Activated CD4-positive, alpha-beta T cell treated with anti-CD3 and anti-CD28 coated beads for 36 hours (primary cell): ENCODE data around the gene RABGGTB. TPM values are rescaled to one million over a fixed set of nuclear protein-coding genes. Genes with fewer than 3 reads are reported as not detected.
A peak's percentile ranks its signal among the peaks of the same experiment; 100 is the strongest.
"Not testable (repeated sequence)": the region's sequence is repeated elsewhere in the genome, so short reads cannot be mapped to it uniquely, and the experiment has no call there.

Experiments used
- ATAC-seq: fragments of 200-7000 bp; cut with Tn5 transposase; one replicate; pipeline ENCODE4 v1.10.0; 2021; ENCODE audit warnings: mild to moderate bottlenecking, moderate library complexity
- CTCF ChIA-PET: fragments of 350-600 bp; sonication (Branson Sonifier 250); formaldehyde crosslinking; loops from one replicate; lab custom pipeline; 2021; ENCODE audit warnings: antibody characterized with exemption; lab: Charles Lee
- POLR2A ChIA-PET: fragments of 350-600 bp; sonication (Branson Sonifier 250); formaldehyde crosslinking; loops from one replicate; lab custom pipeline; 2021; ENCODE audit warnings: antibody characterized with exemption, inconsistent platforms; lab: Charles Lee
- DNase-seq: peaks from one replicate; pipeline ENCODE4 v3.0.0-alpha.2; 2020
- H3K27ac Mint-ChIP-seq: one replicate; pipeline ENCODE4 v1.8.0; 2021; ENCODE audit warnings: mixed read lengths
- H3K27me3 Mint-ChIP-seq: one replicate; pipeline ENCODE4 v1.8.0; 2021; ENCODE audit warnings: mixed read lengths
- H3K36me3 Mint-ChIP-seq: one replicate; pipeline ENCODE4 v1.8.0; 2021; ENCODE audit warnings: low read depth, mixed read lengths
- H3K4me1 Mint-ChIP-seq: one replicate; pipeline ENCODE4 v1.8.0; 2021; ENCODE audit warnings: mixed read lengths
- H3K4me3 Mint-ChIP-seq: one replicate; pipeline ENCODE4 v1.8.0; 2021; ENCODE audit warnings: mild to moderate bottlenecking, moderate library complexity, mixed read lengths
- H3K9me3 Mint-ChIP-seq: one replicate; pipeline ENCODE4 v1.8.0; 2021; ENCODE audit warnings: low read depth, mixed read lengths
- intact Hi-C, 2 experiments: fragments of 100-400 bp; cut with DNase I in 1 of 2; cut with micrococcal nuclease in 1 of 2; formaldehyde crosslinking; loops; one replicate each; pipeline versions ENCODE4 v1.14.2 to v1.15.1; 2022 to 2024; cut with DNase I, micrococcal nuclease
- total RNA-seq, 2 experiments: library from RNA; stranded (reverse); gene quantifications; one replicate each; pipeline ENCODE4 v1.2.3, GENCODE V29; 2021

RABGGTB gene
- total RNA-seq, 2 experiments from 2014 or later, result 121 to 190 TPM

GRCh38 chr1:75778694-75779093 is 7.4 kb upstream of the RABGGTB start:
- H3K4me3 Mint-ChIP-seq, H3K9me3 Mint-ChIP-seq, H3K36me3 Mint-ChIP-seq, H3K4me1 Mint-ChIP-seq, H3K27ac Mint-ChIP-seq, DNase-seq, intact Hi-C loops, CTCF ChIA-PET, POLR2A ChIA-PET, ATAC-seq: not testable (repeated sequence)
- H3K27me3 Mint-ChIP-seq, result peaks cover 12% of the 10 kb centered on the region

- CTCF ChIA-PET, result not testable (repeated sequence)
Observed at GRCh38 chr1:75780183-75780582, 5.9 kb upstream of the RABGGTB start.

GRCh38 chr1:75783920-75784319 is 2.1 kb upstream of the RABGGTB start:
- POLR2A ChIA-PET, H3K27me3 Mint-ChIP-seq, CTCF ChIA-PET, ATAC-seq, DNase-seq, H3K4me1 Mint-ChIP-seq, H3K9me3 Mint-ChIP-seq: not testable (repeated sequence)
- Mint-ChIP-seq H3K4me3 (peak overlapping the region; percentile 22), H3K27ac (peak overlapping the region; percentile 38), H3K36me3 (peaks cover 31% of the 10 kb centered on the region)
- intact Hi-C loops, result loop anchor here in 1 of 2 experiments (10.0 kb wide), 2 partner anchors 1019 to 1049 kb away; partner anchors contain the start of genes CRYZ and TYW3

More at GRCh38 chr1:75780183-75780582, 5.9 kb upstream of the RABGGTB start:
- H3K4me1 Mint-ChIP-seq, H3K4me3 Mint-ChIP-seq, ATAC-seq, DNase-seq, H3K36me3 Mint-ChIP-seq, POLR2A ChIA-PET, H3K9me3 Mint-ChIP-seq, H3K27ac Mint-ChIP-seq: not testable (repeated sequence)
- peaks cover 12% of the 10 kb centered on the region for H3K27me3 Mint-ChIP-seq
- intact Hi-C loops, result loop anchor here in 1 of 2 experiments (10.0 kb wide), 2 partner anchors 1015 to 1045 kb away; partner anchors contain the start of genes CRYZ and TYW3

GRCh38 chr1:75785320-75785982 is 605 bp upstream of the RABGGTB start:
- ChIA-PET POLR2A (interaction anchor here (1.0 to 1.7 kb wide), 3 partner anchors 10 to 62 kb away, joined by 3 to 10 read pairs (median 9); partner anchors contain the start of gene MSH4), CTCF (interaction anchor here (0.7 to 1.0 kb wide), 3 partner anchors 64 to 985 kb away, joined by 3 read pairs; no protein-coding TSS in a partner anchor)
- peaks cover 2% of the 10 kb centered on the region for H3K27me3 Mint-ChIP-seq
- H3K4me3 Mint-ChIP-seq, result peak overlapping the region; percentile 100
- no peak for DNase-seq
- H3K36me3 Mint-ChIP-seq, result peaks cover 43% of the 10 kb centered on the region
- H3K9me3 Mint-ChIP-seq, result no peaks in the 10 kb centered on the region
- ATAC-seq, result peak; percentile 3
- H3K4me1 Mint-ChIP-seq, result peaks cover 22% of the 10 kb centered on the region
- peak overlapping the region; percentile 79 for H3K27ac Mint-ChIP-seq
- intact Hi-C loops, result loop anchor here in 1 of 2 experiments (5.0 to 10.0 kb wide), 5 partner anchors 287 to 1992 kb away; partner anchors contain the start of genes CRYZ, MIGA1, ST6GALNAC3 and TYW3

DNA sequence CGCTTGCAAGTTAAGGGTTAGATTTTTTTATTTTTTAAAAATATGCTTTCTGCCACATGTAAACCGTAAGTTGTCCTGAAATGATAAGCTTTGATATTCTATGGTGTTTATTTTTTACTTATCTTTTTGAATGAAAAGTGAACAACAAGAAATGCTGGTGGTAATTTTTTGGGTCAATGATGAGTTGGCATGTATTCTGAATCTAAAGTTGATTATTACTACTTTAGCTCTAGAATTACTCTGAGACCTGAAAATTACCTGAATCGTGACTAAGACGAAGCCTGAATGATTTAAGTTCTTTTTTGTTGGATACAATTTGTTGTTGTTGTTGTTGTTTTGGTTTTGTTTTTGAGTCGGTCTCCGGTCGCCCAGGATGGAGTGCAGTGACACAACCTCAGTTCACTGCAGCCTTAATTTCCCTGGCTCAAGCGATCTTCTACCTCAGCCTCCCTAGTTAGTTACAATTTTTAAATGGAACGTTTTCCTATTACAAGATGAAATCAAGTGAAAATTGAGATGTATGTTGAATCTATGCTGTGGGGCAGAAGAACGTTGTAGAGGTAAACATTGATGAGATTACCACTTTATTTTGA is 941 bp downstream of the RABGGTB start:
- CTCF ChIA-PET, result no interaction called here
- peak overlapping the region; percentile 100 for H3K4me3 Mint-ChIP-seq
- no peaks in the 10 kb centered on the region for H3K27me3 Mint-ChIP-seq
- H3K27ac Mint-ChIP-seq, result peak overlapping the region; percentile 99
- intact Hi-C loops, result loop anchor here (1.0 to 10.0 kb wide), 6 partner anchors 63 to 1990 kb away; partner anchors contain the start of genes ACADM (in 2 of the 2), CRYZ (in 1 of the 2), MIGA1 (in 1 of the 2) and ST6GALNAC3 (in 1 of the 2)
- H3K9me3 Mint-ChIP-seq, result no peaks in the 10 kb centered on the region
- H3K4me1 Mint-ChIP-seq, result peaks cover 36% of the 10 kb centered on the region
- peaks cover 58% of the 10 kb centered on the region for H3K36me3 Mint-ChIP-seq
- no peak for ATAC-seq
- DNase-seq, result peak; percentile 24
- POLR2A ChIA-PET, result interaction anchor here (0.9 to 1.6 kb wide), 2 partner anchors 9 to 34 kb away, joined by 4 to 9 read pairs; partner anchors contain the start of gene MSH4

- intact Hi-C loops, result loop anchor here in 1 of 2 experiments (5.0 to 10.0 kb wide), 5 partner anchors 285 to 1990 kb away; partner anchors contain the start of genes CRYZ, MIGA1, ST6GALNAC3 and TYW3
- peak overlapping the region; percentile 100 for H3K4me3 Mint-ChIP-seq
- no peaks in the 10 kb centered on the region for H3K27me3 Mint-ChIP-seq
- peaks cover 40% of the 10 kb centered on the region for H3K4me1 Mint-ChIP-seq
- ChIA-PET CTCF (interaction anchor here (1.0 kb wide), 1 partner anchor 20 kb away, joined by 4 read pairs; no protein-coding TSS in a partner anchor), POLR2A (interaction anchor here (0.9 kb wide), 1 partner anchor 35 kb away, joined by 4 read pairs; no protein-coding TSS in a partner anchor)
- DNase-seq, result no peak
- no peak for ATAC-seq
- peaks cover 63% of the 10 kb centered on the region for H3K36me3 Mint-ChIP-seq
- no peaks in the 10 kb centered on the region for H3K9me3 Mint-ChIP-seq
- H3K27ac Mint-ChIP-seq, result peak overlapping the region; percentile 99
Observed at GRCh38 chr1:75787524-75787923, 1.5 kb downstream of the RABGGTB start.

DNA sequence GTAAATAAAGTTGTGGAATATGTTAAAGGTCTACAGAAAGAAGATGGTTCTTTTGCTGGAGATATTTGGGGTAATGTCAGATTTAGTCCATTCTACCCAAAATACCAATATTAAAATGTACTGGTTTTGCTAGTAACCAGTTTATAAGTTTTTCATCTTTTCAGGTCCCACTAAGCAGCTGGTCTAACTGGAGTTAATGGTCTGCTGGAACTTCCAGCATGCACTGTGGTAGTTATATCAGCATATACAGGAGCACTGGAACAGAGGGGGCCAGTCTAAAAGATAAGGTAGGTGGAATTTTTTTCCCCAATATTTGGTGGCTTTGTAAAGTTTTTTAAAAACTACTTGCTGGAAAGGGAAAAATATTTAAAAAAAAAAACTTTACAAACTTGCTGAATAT is 3.9 kb downstream of the RABGGTB start:
- Mint-ChIP-seq H3K4me1 (peaks cover 40% of the 10 kb centered on the region), H3K27me3 (no peaks in the 10 kb centered on the region), H3K9me3 (no peaks in the 10 kb centered on the region), H3K27ac (peak overlapping the region; percentile 86), H3K4me3 (peak overlapping the region; percentile 100), H3K36me3 (peaks cover 86% of the 10 kb centered on the region)
- ChIA-PET POLR2A (interaction anchor here (1.2 kb wide), 1 partner anchor 11 kb away, joined by 4 read pairs; no protein-coding TSS in a partner anchor), CTCF (no interaction called here)
- DNase-seq (no peak), ATAC-seq (no peak)
- intact Hi-C loops, result loop anchor here in 1 of 2 experiments (5.0 to 10.0 kb wide), 5 partner anchors 282 to 1987 kb away; partner anchors contain the start of genes CRYZ, MIGA1, ST6GALNAC3 and TYW3

DNA sequence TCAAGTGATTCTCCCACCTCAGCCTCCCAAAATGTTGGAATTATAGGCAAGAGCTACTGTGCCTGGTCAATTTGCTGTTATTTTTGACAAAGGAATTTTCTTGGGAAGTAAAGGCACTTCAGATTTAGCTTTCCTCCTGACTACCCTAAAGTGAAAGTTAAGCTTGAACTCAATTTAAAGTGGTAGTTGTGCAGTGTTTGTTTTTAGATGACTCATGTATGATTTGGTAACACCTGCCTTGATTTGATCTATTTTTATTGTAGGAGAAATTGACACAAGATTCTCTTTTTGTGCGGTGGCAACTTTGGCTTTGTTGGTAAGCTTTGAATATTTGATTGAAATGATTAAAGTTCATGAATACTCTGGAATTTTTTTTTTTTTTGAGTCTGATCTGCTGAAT is 5.0 kb downstream of the RABGGTB start:
- no peak for ATAC-seq
- H3K4me3 Mint-ChIP-seq, result peak overlapping the region; percentile 100
- H3K9me3 Mint-ChIP-seq, result no peaks in the 10 kb centered on the region
- ChIA-PET POLR2A (interaction anchor here (1.2 kb wide), 1 partner anchor 10 kb away, joined by 4 read pairs; no protein-coding TSS in a partner anchor), CTCF (no interaction called here)
- peak overlapping the region; percentile 86 for H3K27ac Mint-ChIP-seq
- peaks cover 40% of the 10 kb centered on the region for H3K4me1 Mint-ChIP-seq
- H3K36me3 Mint-ChIP-seq, result peaks cover 91% of the 10 kb centered on the region
- no peak for DNase-seq
- H3K27me3 Mint-ChIP-seq, result no peaks in the 10 kb centered on the region
- intact Hi-C loops, result no loop called here

DNA sequence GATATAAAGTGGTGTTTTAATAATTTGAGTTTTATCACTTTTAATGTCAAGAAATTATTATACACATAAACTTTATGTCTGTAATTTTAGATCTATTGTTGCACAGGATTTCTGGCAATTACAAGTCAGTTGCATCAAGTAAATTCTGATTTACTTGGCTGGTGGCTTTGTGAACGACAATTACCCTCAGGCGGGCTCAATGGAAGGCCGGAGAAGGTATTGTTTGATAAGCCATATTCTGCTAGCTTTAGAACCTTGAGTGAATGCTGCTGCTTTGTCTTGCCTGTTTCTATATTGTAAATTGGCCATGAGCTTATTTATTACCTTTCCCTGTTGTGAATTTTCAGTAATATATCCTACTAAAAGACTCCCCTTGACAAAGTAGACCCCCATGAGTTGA is 6.0 kb downstream of the RABGGTB start:
- DNase-seq (no peak), ATAC-seq (no peak)
- Mint-ChIP-seq H3K27ac (peak overlapping the region; percentile 86), H3K27me3 (no peaks in the 10 kb centered on the region), H3K4me3 (peak overlapping the region; percentile 100), H3K4me1 (peaks cover 40% of the 10 kb centered on the region), H3K9me3 (no peaks in the 10 kb centered on the region), H3K36me3 (peaks cover 86% of the 10 kb centered on the region)
- CTCF ChIA-PET, result interaction anchor here (0.5 to 0.6 kb wide), 3 partner anchors 56 to 561 kb away, joined by 3 read pairs; no protein-coding TSS in a partner anchor
- intact Hi-C loops, result no loop called here
- POLR2A ChIA-PET, result no interaction called here

DNA sequence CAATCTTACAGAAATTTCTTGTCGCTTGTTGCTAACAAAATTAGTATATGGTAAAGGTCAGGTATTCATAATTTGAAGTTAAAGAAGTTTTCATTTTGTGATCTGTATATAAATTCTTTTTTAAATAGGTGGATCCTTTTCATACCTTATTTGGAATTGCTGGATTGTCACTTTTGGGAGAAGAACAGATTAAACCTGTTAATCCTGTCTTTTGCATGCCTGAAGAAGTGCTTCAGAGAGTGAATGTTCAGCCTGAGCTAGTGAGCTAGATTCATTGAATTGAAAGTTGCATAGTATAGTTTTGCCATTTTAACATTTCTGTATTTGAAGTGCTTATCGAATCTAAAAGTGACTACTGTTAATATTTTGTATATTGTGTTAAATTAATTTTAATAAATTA is 8.3 kb downstream of the RABGGTB start:
- POLR2A ChIA-PET, result interaction anchor here (0.8 to 2.5 kb wide), 2 partner anchors 8 to 18 kb away, joined by 3 to 9 read pairs; partner anchors contain the start of gene RABGGTB
- Mint-ChIP-seq H3K4me3 (no peak overlapping the region), H3K27ac (no peak overlapping the region), H3K36me3 (peaks cover 74% of the 10 kb centered on the region), H3K27me3 (no peaks in the 10 kb centered on the region), H3K9me3 (no peaks in the 10 kb centered on the region), H3K4me1 (peaks cover 33% of the 10 kb centered on the region)
- no peak for DNase-seq
- no peak for ATAC-seq
- CTCF ChIA-PET, result no interaction called here
- intact Hi-C loops, result no loop called here
